H1 (cell line): ENCODE results near the gene ARG2. TPM values are rescaled to one million over a fixed set of nuclear protein-coding genes. Genes with fewer than 3 reads are reported as not detected.

Experiments used
- CHD7 ChIP-seq: fragments of 300-600 bp; sonication (generic); IDR thresholded peaks from 2 replicates; pipeline ENCODE4 v1.7.1; 2012; ENCODE audit warnings: low read length, moderate library complexity, mild to moderate bottlenecking, inconsistent platforms; ENCODE audit not compliant: insufficient replicate concordance
- RFX5 ChIP-seq: IDR thresholded peaks from 2 replicates; pipeline ENCODE4 v1.6.1; 2011; ENCODE audit warnings: low read depth, low read length, improper control_type of control experiment, borderline replicate concordance
- polyA plus RNA-seq, 7 experiments: library from polyadenylated mRNA; depleted of rRNA in 3 of 7; stranded (reverse) in 5 of 7; unstranded in 2 of 7; fragments of >200 nt in 5 of 7; fragments of 200-250 nt in 2 of 7; gene quantifications; 1 replicate in 5 of 7; 2 replicates in 1 of 7; 4 replicates in 1 of 7; pipeline versions ENCODE4 v1.2.1 to v1.2.3, GENCODE V29; 2011 to 2013; ENCODE audit warnings: missing spikeins in 2 of 7, mixed read lengths in 2 of 7
- total RNA-seq: library from RNA; stranded (reverse); fragmentation: NEBNext Ultra II Directional; extraction: Animal tissue kit (Norgen Biotek cat#: 25700); gene quantifications from 2 replicates; pipeline ENCODE4 v1.2.1, GENCODE V29; 2021

The ARG2 gene
- total and polyA plus RNA-seq, 2 of the 8 experiments (the other 6 are each of a cell fraction or from before 2014, with no cell fraction given) = 49.9 to 59.1 TPM

- TF ChIP-seq CHD7 (no peak), RFX5 (no peak)
These were observed 47.1 kb upstream of the ARG2 start (continued) for GRCh38 chr14:67572608-67573007.
